ENCODE data around the gene NXNL1. TPM values are rescaled to one million over a fixed set of nuclear protein-coding genes. Genes with fewer than 3 reads are reported as not detected.

The NXNL1 gene
- total and polyA plus RNA-seq, 4 donors: not detected

GRCh38 chr19:17482877-17483604 is 22.3 kb upstream of the NXNL1 start:
- H3K27me3 ChIP-seq (ENCODE audit: control insufficient read depth in 4 of 4, insufficient read depth in 4 of 4, low read length in 3 of 4): no peaks in the 10 kb centered on the region
- H3K27ac ChIP-seq (ENCODE audit: low read depth in 1 of 2, low read length in 2 of 2): no peak overlapping the region
- WGBS: 75% methylated on average over 3 of the region's 3 CpGs
- TF ChIP-seq HNF4A (conservative IDR thresholded peaks at IDR 0.05): no peak
- TF ChIP-seq GABPA (IDR thresholded peaks at IDR 0.05 in 1 of 2, conservative IDR thresholded peaks at IDR 0.05 in 1 of 2): no peak
- no peak for TF ChIP-seq RAD21 (IDR thresholded peaks at IDR 0.05)
- no peak for DNase-seq (ENCODE audit: low spot score)
- H3K4me3 ChIP-seq (ENCODE audit: low read depth in 1 of 3, low read length in 3 of 3): no peak overlapping the region
- no peaks in the 10 kb centered on the region for H3K9me3 ChIP-seq (ENCODE audit: control insufficient read depth in 4 of 4, low read length in 3 of 4)
- H3K4me1 ChIP-seq (ENCODE audit: control insufficient read depth in 4 of 4, insufficient read depth in 4 of 4, low read length in 3 of 4): peaks cover 0 to 3% (median 0%) of the 10 kb centered on the region in 4 donors
- no peaks in the 10 kb centered on the region for H3K36me3 ChIP-seq (ENCODE audit: control insufficient read depth in 4 of 4, insufficient read depth in 3 of 4, low read depth in 1 of 4, low read length in 3 of 4)
- no peak overlapping the region for H3K9ac ChIP-seq (ENCODE audit: low read depth in 1 of 2, low read length in 2 of 2)

- no peak overlapping the region for H3K4me3 ChIP-seq (ENCODE audit: low read depth in 1 of 3, low read length in 3 of 3)
- WGBS: 93% methylated on average over 13 of the region's 13 CpGs
- TF ChIP-seq ZBTB33 (IDR thresholded peaks at IDR 0.05) (no peak), RXRA (IDR thresholded peaks at IDR 0.05) (no peak), RAD21 (IDR thresholded peaks at IDR 0.05) (no peak), CTCF (IDR thresholded peaks at IDR 0.05; ENCODE audit: low read depth, low read length, missing input control) (no peak), NR2F2 (IDR thresholded peaks at IDR 0.05) (no peak), FOXA2 (IDR thresholded peaks at IDR 0.05) (no peak), TAF1 (conservative IDR thresholded peaks at IDR 0.05) (no peak), YY1 (IDR thresholded peaks at IDR 0.05) (no peak), MAX (IDR thresholded peaks at IDR 0.05) (no peak), HNF4A (conservative IDR thresholded peaks at IDR 0.05) (no peak), ATF3 (IDR thresholded peaks at IDR 0.05) (no peak), JUND (IDR thresholded peaks at IDR 0.05) (no peak), EGR1 (IDR thresholded peaks at IDR 0.05; ENCODE audit: low read depth in 2 of 2) (no peak), HNF4G (IDR thresholded peaks at IDR 0.05) (no peak), GABPA (IDR thresholded peaks at IDR 0.05 in 1 of 2, conservative IDR thresholded peaks at IDR 0.05 in 1 of 2) (no peak), FOXA1 (IDR thresholded peaks at IDR 0.05) (no peak), REST (IDR thresholded peaks at IDR 0.05) (no peak), SP1 (IDR thresholded peaks at IDR 0.05) (no peak)
- H3K27ac ChIP-seq (ENCODE audit: low read depth in 1 of 2, low read length in 2 of 2): no peak overlapping the region
- H3K9ac ChIP-seq (ENCODE audit: low read depth in 1 of 2, low read length in 2 of 2): no peak overlapping the region
- H3K4me1 ChIP-seq (ENCODE audit: control insufficient read depth in 4 of 4, insufficient read depth in 4 of 4, low read length in 3 of 4): peaks cover 0 to 3% (median 0%) of the 10 kb centered on the region in 4 donors
- no peaks in the 10 kb centered on the region for H3K9me3 ChIP-seq (ENCODE audit: control insufficient read depth in 4 of 4, low read length in 3 of 4)
- H3K27me3 ChIP-seq (ENCODE audit: control insufficient read depth in 4 of 4, insufficient read depth in 4 of 4, low read length in 3 of 4): no peaks in the 10 kb centered on the region
- H3K36me3 ChIP-seq (ENCODE audit: control insufficient read depth in 4 of 4, insufficient read depth in 3 of 4, low read depth in 1 of 4, low read length in 3 of 4): no peaks in the 10 kb centered on the region
- no peak for DNase-seq (ENCODE audit: low spot score)
These were observed 21.3 kb upstream of the NXNL1 start for GRCh38 chr19:17481986-17482385.
